Measurements from ENCODE around the gene TSPAN31.

The TSPAN31 gene

GRCh38 chr12:57797933-57798332 is 53.1 kb downstream of the TSPAN31 start:
- Histone ChIP-seq H3K27me3 (ENCODE audit: control insufficient read depth, insufficient read depth, low read length) (no peaks in the 10 kb centered on the region), H3K4me1 (ENCODE audit: control insufficient read depth, insufficient read depth, low read length) (no peaks in the 10 kb centered on the region), H3K9me3 (ENCODE audit: control insufficient read depth, insufficient read depth, low read length) (no peaks in the 10 kb centered on the region), H3K36me3 (ENCODE audit: control insufficient read depth, insufficient read depth, low read length) (peaks cover 6% of the 10 kb centered on the region), H3K9ac (ENCODE audit: low read depth, low read length) (no peak overlapping the region), H3K4me3 (ENCODE audit: low read depth, low read length) (no peak overlapping the region)

All from iPS-15b (cell line).